Kidney (tissue), 14 donors: ENCODE data around the gene SMCO2. TPM values are rescaled to one million over a fixed set of nuclear protein-coding genes. Genes with fewer than 3 reads are reported as not detected.

Experiments
- DNase-seq, 5 donors: peaks; one replicate each; pipeline ENCODE4 v3.0.0-alpha.2; 2013 to 2020
- FAIRE-seq: peaks from 2 replicates; lab custom pipeline; 2012; peaks lifted over from hg19 to GRCh38; lab: Jason Lieb, UNC
- H3K27ac ChIP-seq, 2 donors: one replicate each; pipeline ENCODE4 v1.7.0; 2013; ENCODE audit warnings: low read depth in 2 of 2, low read length in 2 of 2, inconsistent platforms in 1 of 2
- H3K27me3 ChIP-seq: one replicate; pipeline ENCODE4 v1.7.1; 2013; ENCODE audit warnings: low read length, inconsistent platforms; ENCODE audit not compliant: control insufficient read depth, insufficient read depth
- H3K36me3 ChIP-seq, 3 donors: one replicate each; pipeline versions ENCODE4 v1.7.0 to v1.7.1; 2013; ENCODE audit warnings: low read length in 3 of 3, control low read depth in 1 of 3, inconsistent platforms in 1 of 3; ENCODE audit not compliant: insufficient read depth in 3 of 3, control insufficient read depth in 2 of 3
- H3K4me1 ChIP-seq, 3 donors: one replicate each; pipeline versions ENCODE4 v1.7.0 to v1.7.1; 2013; ENCODE audit warnings: low read length in 3 of 3, inconsistent platforms in 1 of 3, low read depth in 1 of 3; ENCODE audit not compliant: control insufficient read depth in 2 of 3, insufficient read depth in 2 of 3
- H3K4me3 ChIP-seq, 3 donors: one replicate each; pipeline versions ENCODE4 v1.7.0 to v1.8.1; 2013; ENCODE audit warnings: low read length in 3 of 3, control low read depth in 1 of 3, inconsistent platforms in 1 of 3
- H3K9ac ChIP-seq, 3 donors: one replicate each; pipeline versions ENCODE4 v1.7.0 to v1.7.1; 2013; ENCODE audit warnings: low read length in 3 of 3, control low read depth in 1 of 3, inconsistent platforms in 1 of 3
- H3K9me3 ChIP-seq, 3 donors: one replicate each; pipeline versions ENCODE4 v1.7.0 to v1.7.1; 2013; ENCODE audit warnings: low read length in 3 of 3, control low read depth in 1 of 3, inconsistent platforms in 1 of 3; ENCODE audit not compliant: control insufficient read depth in 2 of 3, insufficient read depth in 1 of 3
- CTCF ChIP-seq: IDR thresholded peaks from 3 replicates; pipeline ENCODE4 v1.5.1; 2012; ENCODE audit warnings: mild to moderate bottlenecking, moderate library complexity, borderline replicate concordance; ENCODE audit not compliant: insufficient read depth; ENCODE audit errors: extremely low read depth
- intact Hi-C: fragments of 100-400 bp; cut with DNase I; formaldehyde crosslinking; loops from one replicate; pipeline ENCODE4 v1.11.1; 2022
- polyA plus RNA-seq: library from polyadenylated mRNA; stranded (reverse); fragments of 350-450 nt; fragmentation: Illumina TruSeq; extraction: RNeasy Lipid Tissue Mini Kit (QIAGEN cat#74804); gene quantifications from one replicate; pipeline ENCODE4 v1.2.3, GENCODE V29; 2014; ENCODE audit warnings: low read depth, low replicate concordance; ENCODE audit not compliant: insufficient read depth
- total RNA-seq: library from RNA; stranded (reverse); fragmentation: NEBNext Ultra II Directional; extraction: Animal tissue kit (Norgen Biotek cat#: 25700); gene quantifications from one replicate; pipeline ENCODE4 v1.2.1, GENCODE V29; 2021
- donor health status: control.
- donor health status: control.
- donor health status: control.
- donor health status: control.
- donor health status: control.
- donor health status: DM: yes; HTN: yes; CAD: no.
- donor health status: Normal renal cell carcinoma (clear cell type).

Gene SMCO2
- total and polyA plus RNA-seq, 2 donors from 2014 or later, result 0.38 TPM; not detected in 1

- Histone ChIP-seq H3K27ac (peak overlapping the region; percentile 71 to 73), H3K9me3 (no peaks in the 10 kb centered on the region), H3K4me1 (peaks cover 18 to 45% (median 39%) of the 10 kb centered on the region in 3 donors), H3K4me3 (no peak overlapping the region), H3K27me3 (no peaks in the 10 kb centered on the region), H3K36me3 (no peaks in the 10 kb centered on the region), H3K9ac (no peak overlapping the region)
- TF ChIP-seq CTCF, result no peak
- no peak for FAIRE-seq
- intact Hi-C loops, result no loop called here
- DNase-seq, result peak in 1 of 5 donors; percentile 58
Observed at GRCh38 chr12:27551172-27551840, 104.8 kb downstream of the SMCO2 start.

Other genes with a start within 250 kb of the SMCO2 start
- 43.6 TPM for gene STK38L, start 202.4 kb upstream of the SMCO2 start, total RNA-seq
- gene STK38L, start 202.4 kb upstream of the SMCO2 start, polyA plus RNA-seq, result 5.2 TPM
- 12.8 TPM for gene BMAL2, start 113.9 kb upstream of the SMCO2 start, total RNA-seq
- 0.47 TPM for gene BMAL2, start 113.9 kb upstream of the SMCO2 start, polyA plus RNA-seq
- 175 TPM for gene PPFIBP1, start 77.5 kb downstream of the SMCO2 start, total RNA-seq
- 12.7 TPM for gene PPFIBP1, start 77.5 kb downstream of the SMCO2 start, polyA plus RNA-seq
- gene REP15, start 249.7 kb downstream of the SMCO2 start, total RNA-seq, result 3.2 TPM
- gene REP15, start 249.7 kb downstream of the SMCO2 start, polyA plus RNA-seq, result 1.3 TPM